Ishikawa (cell line): ENCODE data around the gene DLX5.

Experiments used
- CEBPB ChIP-seq: IDR thresholded peaks from 2 replicates; pipeline ENCODE4 v1.6.1; 2012
- CREB1 ChIP-seq: IDR thresholded peaks from 2 replicates; pipeline ENCODE4 v1.6.1; 2012; ENCODE audit warnings: low read depth
- EGR1 ChIP-seq: IDR thresholded peaks from 2 replicates; pipeline ENCODE4 v1.6.1; 2012
- EP300 ChIP-seq: IDR thresholded peaks from 2 replicates; pipeline ENCODE4 v1.6.1; 2012; ENCODE audit warnings: borderline replicate concordance
- FOXM1 ChIP-seq: IDR thresholded peaks from 2 replicates; pipeline ENCODE4 v1.6.1; 2012; ENCODE audit warnings: low read depth, borderline replicate concordance
- MAX ChIP-seq: IDR thresholded peaks from 2 replicates; pipeline ENCODE4 v1.6.1; 2012
- RAD21 ChIP-seq: IDR thresholded peaks from 2 replicates; pipeline ENCODE4 v1.6.1; 2012; ENCODE audit warnings: low read depth
- REST ChIP-seq: IDR thresholded peaks from 2 replicates; pipeline ENCODE4 v1.6.1; 2012; ENCODE audit warnings: low read depth, mild to moderate bottlenecking
- TCF12 ChIP-seq: IDR thresholded peaks from 2 replicates; pipeline ENCODE4 v1.6.1; 2012; ENCODE audit warnings: low read depth
- TEAD4 ChIP-seq: IDR thresholded peaks from 2 replicates; pipeline ENCODE4 v1.6.1; 2012
- USF1 ChIP-seq: IDR thresholded peaks from 2 replicates; pipeline ENCODE4 v1.6.1; 2012
- YY1 ChIP-seq: IDR thresholded peaks from 2 replicates; pipeline ENCODE4 v1.6.1; 2012; ENCODE audit warnings: low read depth

- TF ChIP-seq USF1 (no peak), TCF12 (no peak), EGR1 (no peak), YY1 (no peak), RAD21 (no peak), FOXM1 (no peak), REST (no peak), CREB1 (no peak), TEAD4 (no peak), CEBPB (no peak), MAX (no peak), EP300 (no peak)
These were observed 26.3 kb downstream of the DLX5 start for GRCh38 chr7:96998333-96998732.
